G401 (cell line): ENCODE measurements around the gene MYO1G. TPM values are rescaled to one million over a fixed set of nuclear protein-coding genes. Genes with fewer than 3 reads are reported as not detected.
A peak's percentile ranks its signal among the peaks of the same experiment; 100 is the strongest.
"Not testable (repeated sequence)": the region's sequence is repeated elsewhere in the genome, so short reads cannot be mapped to it uniquely, and the experiment has no call there.

ENCODE experiments used
- DNase-seq: peaks from one replicate; pipeline ENCODE4 v3.0.0-alpha.2; 2015; ENCODE audit warnings: low spot score
- in situ Hi-C: cut with HindIII; loops from 2 replicates; pipeline ENCODE4 v1.10.0; 2016; ENCODE audit warnings: low sequenced_read_pairs, mixed read lengths
- total RNA-seq: library from RNA; depleted of rRNA; stranded (reverse); fragments of >200 nt; shearing (Covaris generic); gene quantifications from 2 replicates; pipeline ENCODE4 v1.2.3, GENCODE V29; 2014

Gene MYO1G
- total RNA-seq, 1 experiment from 2014 or later: 0.98 TPM

- in situ Hi-C loops: no loop called here
- peak; percentile 46 for DNase-seq
Observed at GRCh38 chr7:45000093-45001032, 21.5 kb upstream of the MYO1G start, which contains the start of gene CCM2. CCM2 (plus strand) TSS chr7:45000201; CDS start chr7:45000334, 133 bp downstream.

GRCh38 chr7:44999245-45000092 is 20.7 kb upstream of the MYO1G start:
- in situ Hi-C loops: no loop called here
- peak; percentile 99 for DNase-seq

- no peak for DNase-seq
Observed at GRCh38 chr7:44998153-44998871, 19.5 kb upstream of the MYO1G start.

GRCh38 chr7:44995555-44996493 is 17.0 kb upstream of the MYO1G start:
- in situ Hi-C loops: no loop called here
- DNase-seq: no peak

More at GRCh38 chr7:44998153-44998871, 19.5 kb upstream of the MYO1G start:
- in situ Hi-C loops: no loop called here

- in situ Hi-C loops: no loop called here
- no peak for DNase-seq
Observed at GRCh38 chr7:44994877-44995554, 16.2 kb upstream of the MYO1G start.

- in situ Hi-C loops, DNase-seq: not testable (repeated sequence)
Observed at GRCh38 chr7:44992004-44992795, 13.4 kb upstream of the MYO1G start.

GRCh38 chr7:44990109-44991023 is 11.6 kb upstream of the MYO1G start:
- in situ Hi-C loops: no loop called here
- DNase-seq: no peak

- in situ Hi-C loops: no loop called here
Observed at GRCh38 chr7:44989132-44989531, 10.3 kb upstream of the MYO1G start.

GRCh38 chr7:44988701-44989100 is 9.9 kb upstream of the MYO1G start:
- in situ Hi-C loops: no loop called here
- DNase-seq: no peak

More at GRCh38 chr7:44989132-44989531, 10.3 kb upstream of the MYO1G start:
- DNase-seq: no peak

- in situ Hi-C loops: no loop called here
- DNase-seq: no peak
Observed at GRCh38 chr7:44987996-44988395, 9.2 kb upstream of the MYO1G start.

GRCh38 chr7:44987457-44987856 is 8.6 kb upstream of the MYO1G start:
- in situ Hi-C loops: no loop called here
- DNase-seq: no peak

GRCh38 chr7:44986218-44987053 is 7.6 kb upstream of the MYO1G start:
- in situ Hi-C loops: no loop called here

GRCh38 chr7:44985900-44986217 is 7.0 kb upstream of the MYO1G start:
- no peak for DNase-seq
- in situ Hi-C loops: no loop called here

More at GRCh38 chr7:44986218-44987053, 7.6 kb upstream of the MYO1G start:
- peak; percentile 94 for DNase-seq

- in situ Hi-C loops: no loop called here
- no peak for DNase-seq
Observed at GRCh38 chr7:44985033-44985695, 6.3 kb upstream of the MYO1G start.

GRCh38 chr7:44984478-44984758 is 5.6 kb upstream of the MYO1G start:
- DNase-seq: no peak
- in situ Hi-C loops: no loop called here
